ENCODE results near the gene TXNDC16.
"Not testable (repeated sequence)": the region's sequence is repeated elsewhere in the genome, so short reads cannot be mapped to it uniquely, and the experiment has no call there.

The TXNDC16 gene, protein sequence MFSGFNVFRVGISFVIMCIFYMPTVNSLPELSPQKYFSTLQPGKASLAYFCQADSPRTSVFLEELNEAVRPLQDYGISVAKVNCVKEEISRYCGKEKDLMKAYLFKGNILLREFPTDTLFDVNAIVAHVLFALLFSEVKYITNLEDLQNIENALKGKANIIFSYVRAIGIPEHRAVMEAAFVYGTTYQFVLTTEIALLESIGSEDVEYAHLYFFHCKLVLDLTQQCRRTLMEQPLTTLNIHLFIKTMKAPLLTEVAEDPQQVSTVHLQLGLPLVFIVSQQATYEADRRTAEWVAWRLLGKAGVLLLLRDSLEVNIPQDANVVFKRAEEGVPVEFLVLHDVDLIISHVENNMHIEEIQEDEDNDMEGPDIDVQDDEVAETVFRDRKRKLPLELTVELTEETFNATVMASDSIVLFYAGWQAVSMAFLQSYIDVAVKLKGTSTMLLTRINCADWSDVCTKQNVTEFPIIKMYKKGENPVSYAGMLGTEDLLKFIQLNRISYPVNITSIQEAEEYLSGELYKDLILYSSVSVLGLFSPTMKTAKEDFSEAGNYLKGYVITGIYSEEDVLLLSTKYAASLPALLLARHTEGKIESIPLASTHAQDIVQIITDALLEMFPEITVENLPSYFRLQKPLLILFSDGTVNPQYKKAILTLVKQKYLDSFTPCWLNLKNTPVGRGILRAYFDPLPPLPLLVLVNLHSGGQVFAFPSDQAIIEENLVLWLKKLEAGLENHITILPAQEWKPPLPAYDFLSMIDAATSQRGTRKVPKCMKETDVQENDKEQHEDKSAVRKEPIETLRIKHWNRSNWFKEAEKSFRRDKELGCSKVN

DNA sequence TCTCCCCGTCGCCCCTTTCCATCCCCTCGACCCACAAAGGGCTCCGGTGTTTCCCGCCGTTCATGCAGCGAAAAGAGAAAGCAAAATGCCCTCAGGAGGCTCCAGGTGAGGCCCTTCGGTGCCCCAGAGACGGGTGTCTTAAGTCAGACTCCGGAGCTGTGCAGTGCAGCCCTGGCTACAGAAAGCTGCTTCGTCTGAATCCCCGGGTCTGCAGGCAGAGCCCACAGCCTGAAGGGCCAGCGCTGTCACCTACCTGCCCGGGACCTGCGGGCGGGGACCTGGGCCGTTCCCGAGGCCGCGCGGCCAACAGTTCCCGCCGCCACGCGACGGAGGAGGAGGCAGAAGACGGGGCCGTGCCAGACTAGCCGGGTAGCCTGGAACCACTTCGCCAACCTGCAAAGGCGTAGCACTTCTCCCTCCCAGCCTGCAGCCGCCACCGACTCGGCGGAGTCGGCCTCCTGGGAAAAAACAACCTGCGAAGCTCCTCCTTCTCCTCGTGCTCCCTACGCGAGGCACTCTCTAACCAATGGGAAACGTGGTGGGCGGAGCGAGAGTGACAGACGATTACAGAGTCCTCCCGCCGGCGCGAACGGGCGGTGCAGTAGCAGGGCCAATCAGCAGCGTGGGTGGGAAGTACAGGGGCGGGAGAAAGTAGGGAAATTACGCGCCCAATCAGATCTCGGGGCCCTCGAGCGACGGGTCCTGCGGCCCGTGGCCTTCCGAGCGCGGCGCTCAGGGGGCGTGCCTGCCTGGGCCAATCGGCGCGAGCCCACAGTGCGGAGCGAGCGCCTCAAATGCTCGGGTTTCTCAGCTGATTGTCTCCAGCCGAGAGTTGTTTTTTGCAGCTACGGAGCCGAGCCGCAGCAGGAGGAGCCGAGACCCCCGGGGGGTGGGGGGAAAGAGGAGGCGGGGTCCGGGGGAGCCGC lies at the start of gene TXNDC16, which contains the start of gene GPR137C:
Gene TXNDC16, minus strand, starts transcription at position 443 of the 926 bp plus-strand sequence. CDS start 8,948 bp downstream, outside the sequence.
Gene GPR137C, plus strand, starts transcription at position 774 of the 926 bp plus-strand sequence. CDS start 312 bp downstream, outside the sequence.
- intact Hi-C loops (cut with DNase I): loop anchor here (5.0 to 10.0 kb wide), 2 partner anchors 155 to 242 kb away; partner anchors contain the start of genes GNPNAT1 and PSMC6

DNA sequence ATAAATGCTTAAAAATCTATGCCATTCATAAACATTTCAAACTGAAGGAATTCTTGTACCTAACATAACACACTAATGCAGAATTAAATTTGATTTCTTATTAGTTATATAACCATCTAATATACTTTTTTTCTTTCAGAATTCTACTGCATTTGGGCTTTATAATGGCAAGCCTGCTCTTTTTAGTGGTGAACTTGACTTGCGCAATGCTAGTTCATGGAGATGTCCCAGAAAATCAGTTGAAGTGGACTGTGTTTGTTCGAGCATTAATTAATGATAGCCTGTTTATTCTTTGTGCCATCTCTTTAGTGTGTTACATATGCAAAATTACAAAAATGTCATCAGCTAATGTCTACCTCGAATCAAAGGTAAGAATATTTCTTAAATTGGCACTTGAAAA lies 47.7 kb upstream of the TXNDC16 start:
- DNase-seq: no peak
- intact Hi-C loops (cut with DNase I): no loop called here

More for the DNA sequence above, at the start of gene TXNDC16, which contains the start of gene GPR137C:
- DNase-seq: peak; percentile 100

GRCh38 chr14:52598568-52598967 lies 46.3 kb upstream of the TXNDC16 start:
- intact Hi-C loops (cut with DNase I): no loop called here
- no peak for DNase-seq

- intact Hi-C loops (cut with DNase I): no loop called here
- no peak for DNase-seq
These were observed 44.6 kb upstream of the TXNDC16 start for GRCh38 chr14:52596861-52597260.

GRCh38 chr14:52596320-52596719 lies 44.0 kb upstream of the TXNDC16 start:
- intact Hi-C loops (cut with DNase I): no loop called here
- peak in 1 of 10 donors; percentile 70 for DNase-seq

DNA sequence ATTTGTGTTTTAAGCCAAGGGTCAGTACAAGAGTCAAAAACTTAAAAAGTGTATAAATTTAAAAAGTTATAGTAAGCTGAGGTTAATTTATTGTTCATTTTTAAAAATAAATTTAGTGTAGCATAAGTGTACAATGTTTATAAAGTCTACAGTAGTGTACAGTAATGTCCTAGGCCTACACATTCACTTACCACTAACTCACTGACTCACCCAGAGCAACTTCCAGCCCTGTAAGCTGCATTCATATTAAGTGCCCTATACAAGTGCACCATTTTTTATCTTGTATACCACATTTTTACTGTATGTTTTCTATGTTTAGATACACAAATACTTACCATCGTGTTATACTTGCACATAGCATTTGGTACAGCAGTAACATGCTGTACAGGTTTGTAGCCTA lies 38.0 kb upstream of the TXNDC16 start:
- no peak for DNase-seq
- intact Hi-C loops (cut with DNase I): no loop called here

GRCh38 chr14:52589646-52590045 lies 37.3 kb upstream of the TXNDC16 start:
- DNase-seq: no peak
- intact Hi-C loops (cut with DNase I): no loop called here

- DNase-seq: no peak
- intact Hi-C loops (cut with DNase I): no loop called here
These were observed 31.2 kb upstream of the TXNDC16 start for GRCh38 chr14:52583544-52583943.

DNA sequence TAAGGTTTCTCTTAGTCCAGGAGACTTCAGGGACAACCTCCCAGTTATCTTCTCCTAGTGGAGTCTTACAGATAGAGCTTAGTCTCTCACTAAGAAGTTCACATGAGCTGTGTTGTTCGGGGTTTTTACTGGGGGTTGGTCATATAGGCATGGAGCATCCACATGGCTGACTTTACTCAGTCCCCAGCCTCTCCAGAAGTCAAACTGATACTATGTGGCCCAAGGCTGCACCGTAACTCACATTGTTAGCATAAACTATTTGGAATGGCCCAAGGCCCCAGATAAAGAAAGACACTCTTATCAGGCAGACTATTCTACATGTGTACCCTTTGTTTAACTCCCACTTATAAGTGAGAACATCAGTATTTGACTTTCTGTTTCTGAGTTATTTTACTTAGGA lies 23.6 kb upstream of the TXNDC16 start:
- intact Hi-C loops (cut with DNase I): no loop called here
- DNase-seq: no peak

GRCh38 chr14:52568454-52568853 lies 16.1 kb upstream of the TXNDC16 start:
- DNase-seq; intact Hi-C loops (cut with DNase I): not testable (repeated sequence)

DNA sequence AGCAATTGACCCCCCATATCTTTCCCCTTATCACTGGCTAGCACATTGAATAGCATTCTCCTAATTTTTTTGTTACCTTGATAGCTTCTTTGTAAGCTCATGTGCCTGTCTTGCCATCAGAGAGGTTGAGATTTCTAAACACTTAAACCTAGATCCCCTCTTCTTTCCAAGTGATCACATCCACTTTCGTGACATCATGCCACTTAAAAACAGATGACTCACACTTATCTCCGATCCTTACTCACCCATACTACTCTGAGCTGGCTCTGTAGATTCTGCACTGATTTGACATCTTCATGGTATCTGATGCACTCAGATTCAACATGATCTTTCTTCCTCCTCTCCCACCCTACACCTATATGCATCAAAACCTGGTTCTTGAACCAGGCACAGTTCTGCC lies 10.8 kb upstream of the TXNDC16 start:
- intact Hi-C loops (cut with DNase I): no loop called here
- no peak for DNase-seq

GRCh38 chr14:52558688-52559087 lies 6.4 kb upstream of the TXNDC16 start:
- intact Hi-C loops (cut with DNase I): loop anchor here (10.0 kb wide), 1 partner anchor 236 kb away; the partner anchor contains the start of gene GNPNAT1

DNA sequence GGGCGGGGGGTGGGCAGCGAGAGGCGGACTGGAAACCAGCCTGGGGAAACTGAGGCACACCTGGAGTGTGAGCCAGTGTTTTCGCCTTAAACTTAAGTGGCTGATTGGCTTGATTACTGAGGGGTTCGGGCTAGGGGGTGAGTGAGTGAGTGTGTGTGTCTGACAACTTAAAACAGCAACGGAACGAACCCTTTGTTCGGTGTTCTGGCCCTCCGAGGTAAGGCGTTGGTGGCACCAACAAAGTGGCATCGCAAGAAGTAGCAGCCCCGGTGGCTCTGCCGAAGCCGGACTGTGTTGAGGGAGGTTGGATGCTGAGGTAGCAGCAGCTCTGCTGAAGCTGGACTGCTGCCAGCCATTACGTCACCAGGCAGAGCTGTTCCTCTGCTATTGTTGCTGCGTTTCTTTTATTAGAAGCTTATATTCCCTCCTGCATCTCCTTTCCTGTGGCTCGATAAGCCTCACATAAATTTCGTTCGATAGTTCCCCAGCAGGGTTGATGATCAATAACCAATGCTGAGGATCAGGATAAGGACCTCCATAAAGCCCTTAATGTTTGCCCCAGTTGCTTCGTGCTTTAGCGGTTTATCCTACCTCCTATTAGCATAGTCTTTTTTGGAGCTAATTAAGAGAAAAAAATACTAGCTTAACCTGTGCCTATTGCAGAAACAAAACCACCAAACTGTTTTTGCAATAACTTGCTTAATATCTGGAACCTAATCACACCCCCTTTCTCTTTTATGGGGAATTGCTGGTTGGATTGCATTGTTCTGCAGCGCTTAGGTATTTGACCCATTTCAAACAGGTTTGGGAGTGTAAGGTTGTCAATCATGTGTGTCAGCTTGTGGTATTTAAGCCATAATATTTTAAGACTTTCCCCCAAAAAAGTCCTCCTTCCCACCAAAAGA lies 1.6 kb upstream of the TXNDC16 start:
- intact Hi-C loops (cut with DNase I): loop anchor here (5.0 to 10.0 kb wide), 2 partner anchors 153 to 241 kb away; partner anchors contain the start of genes GNPNAT1 and PSMC6
- peak; percentile 77 to 98 (median 87) for DNase-seq

More at GRCh38 chr14:52558688-52559087, 6.4 kb upstream of the TXNDC16 start:
- no peak for DNase-seq

GRCh38 chr14:52553002-52553670 lies 831 bp upstream of the TXNDC16 start:
- DNase-seq: peak in 8 of 10 donors; percentile 7 to 90 (median 33)
- intact Hi-C loops (cut with DNase I): loop anchor here (5.0 to 10.0 kb wide), 2 partner anchors 154 to 242 kb away; partner anchors contain the start of genes GNPNAT1 and PSMC6

DNA sequence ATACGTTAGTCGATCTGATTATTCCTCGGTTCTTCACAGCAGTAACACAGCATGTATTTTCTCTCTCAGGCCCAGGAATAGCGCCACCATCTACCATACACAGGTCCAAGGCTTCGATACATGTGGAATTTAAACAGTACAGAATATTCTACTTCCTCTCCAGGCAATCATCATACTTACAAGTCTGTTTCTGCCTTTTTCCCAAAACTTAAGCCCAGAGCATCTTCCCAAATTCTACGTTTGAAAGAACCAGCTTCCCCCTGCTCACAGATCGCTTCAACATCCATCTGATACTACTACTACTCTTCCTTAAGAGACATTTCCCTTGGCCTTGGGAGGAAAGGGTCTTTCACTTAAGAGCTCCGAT lies 626 bp downstream of the TXNDC16 start:
- intact Hi-C loops (cut with DNase I): loop anchor here (5.0 to 10.0 kb wide), 2 partner anchors 156 to 243 kb away; partner anchors contain the start of genes GNPNAT1 and PSMC6
- DNase-seq: peak in 1 of 10 donors; percentile 32

DNA sequence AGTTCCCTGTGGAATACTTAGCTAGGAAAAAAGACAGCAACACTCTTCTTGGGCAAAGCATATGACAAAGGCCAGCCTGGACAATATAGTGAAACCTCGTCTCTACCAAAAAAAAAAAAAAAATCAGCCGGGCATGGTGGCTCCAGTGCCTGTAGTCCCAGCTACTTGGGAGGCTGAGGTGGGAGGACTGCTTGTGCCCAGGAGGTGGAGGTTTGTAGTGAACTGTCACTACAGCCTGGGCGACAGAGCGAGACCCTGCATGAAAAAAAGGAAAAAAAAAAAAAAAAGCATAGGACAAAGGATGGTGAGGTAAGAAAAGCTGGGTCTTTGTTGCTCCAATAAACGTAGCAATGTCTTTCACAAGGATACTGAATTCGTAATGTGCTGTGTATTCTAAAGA lies 1.1 kb downstream of the TXNDC16 start:
- DNase-seq: no peak
- intact Hi-C loops (cut with DNase I): loop anchor here (5.0 to 10.0 kb wide), 2 partner anchors 156 to 244 kb away; partner anchors contain the start of genes GNPNAT1 and PSMC6

GRCh38 chr14:52550661-52551060 lies 1.6 kb downstream of the TXNDC16 start:
- intact Hi-C loops (cut with DNase I): loop anchor here (5.0 to 10.0 kb wide), 2 partner anchors 157 to 244 kb away; partner anchors contain the start of genes GNPNAT1 and PSMC6
- no peak for DNase-seq

DNA sequence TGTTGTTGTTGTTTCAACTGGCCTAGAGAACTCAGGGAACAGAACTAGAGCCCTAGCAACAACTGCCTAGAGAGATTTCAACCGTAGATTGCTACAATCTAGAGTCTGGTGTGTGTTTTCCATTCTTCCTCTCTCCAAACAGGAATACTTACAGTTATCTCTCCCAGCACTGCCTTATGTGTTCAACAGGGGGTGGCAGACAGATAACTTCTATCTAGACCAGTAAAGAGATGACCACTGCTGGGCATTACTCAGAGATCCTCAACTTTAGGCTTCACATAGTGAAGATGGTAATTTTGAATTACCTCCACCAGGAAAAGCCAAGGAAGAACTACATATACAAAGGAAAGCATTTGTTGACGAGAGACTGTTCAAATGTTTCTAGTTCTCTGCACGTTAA lies 4.8 kb downstream of the TXNDC16 start:
- intact Hi-C loops (cut with DNase I): no loop called here

More for the DNA sequence above, 4.8 kb downstream of the TXNDC16 start:
- DNase-seq: no peak

Data from posterior cingulate gyrus (tissue), 11 donors.